Amygdala (tissue), 56 donors: ENCODE data around the gene DAP.
A peak's percentile ranks its signal among the peaks of the same experiment; 100 is the strongest.
"Not testable (repeated sequence)": the region's sequence is repeated elsewhere in the genome, so short reads cannot be mapped to it uniquely, and the experiment has no call there.

Experiments
- DNase-seq, 56 donors: peaks; one replicate each; lab custom pipeline; 2025; lab: John Stamatoyannopoulos, UW

The DAP gene

GRCh38 chr5:10638723-10639122, 122.3 kb downstream of the DAP start:
- not testable (repeated sequence) for DNase-seq

- DNase-seq: no peak
Observed at GRCh38 chr5:10637944-10638343, 123.1 kb downstream of the DAP start.

DNA sequence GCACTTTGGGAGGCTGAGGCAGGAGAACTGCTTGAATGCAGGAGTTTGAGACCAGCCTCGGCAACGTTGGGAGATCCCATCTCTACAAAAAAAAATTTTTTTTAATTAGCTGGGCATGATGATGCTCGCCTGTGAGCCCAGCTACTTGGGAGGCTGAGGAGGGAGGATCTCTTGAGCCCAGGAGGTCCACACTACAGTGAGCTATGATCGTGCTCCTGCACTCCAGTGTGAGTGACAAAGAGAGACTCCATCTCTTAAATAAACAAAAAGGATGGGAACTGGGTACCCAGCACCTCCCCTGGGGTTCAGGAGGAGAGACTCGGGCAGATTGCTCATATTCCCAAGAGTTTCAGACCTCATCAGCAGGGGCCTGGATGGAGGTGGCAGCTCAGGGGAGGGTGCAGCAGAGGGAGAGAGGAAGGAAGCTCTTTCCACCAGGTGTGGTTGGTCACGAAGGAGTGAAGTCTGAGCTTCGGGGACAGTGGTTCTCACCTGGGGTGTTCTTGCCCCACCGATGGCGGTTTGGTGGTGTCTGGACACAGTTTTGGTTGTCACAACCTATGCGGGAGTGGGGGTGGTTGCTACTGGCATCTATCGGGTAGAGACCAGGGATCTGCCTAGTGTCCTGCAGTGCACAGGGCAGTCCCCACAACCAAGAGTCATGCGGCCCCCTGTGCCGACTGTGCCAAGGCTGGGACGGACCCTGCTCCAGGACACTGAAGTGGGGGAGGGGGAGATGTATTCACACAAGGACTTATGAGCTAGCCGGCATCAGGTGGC, 124.5 kb downstream of the DAP start:
- DNase-seq: no peak

DNA sequence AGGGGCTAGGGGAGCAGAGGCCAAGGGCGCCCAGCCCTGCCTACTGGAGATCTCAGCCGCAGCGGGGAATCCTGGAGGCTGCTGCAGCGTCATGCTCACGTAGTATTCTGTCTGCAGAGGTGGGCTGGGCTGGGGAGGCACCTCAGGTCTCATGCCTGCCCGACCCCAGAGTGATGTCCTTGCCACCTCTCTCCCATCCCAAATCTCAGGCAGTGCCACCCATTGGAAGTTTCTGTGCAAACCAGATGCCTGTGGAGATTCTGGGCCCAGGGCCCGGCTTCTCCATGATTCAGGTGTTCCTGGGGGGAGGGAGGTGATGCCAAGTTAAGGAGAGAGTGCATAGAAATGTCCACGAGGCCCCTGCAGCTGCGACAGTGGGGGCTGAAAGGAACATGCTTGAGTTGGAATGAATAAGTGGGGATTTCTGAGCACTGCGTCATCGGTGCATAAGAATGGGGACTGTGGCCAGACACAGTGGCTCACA, 125.1 kb downstream of the DAP start:
- no peak for DNase-seq

GRCh38 chr5:10635257-10635866, 125.7 kb downstream of the DAP start:
- DNase-seq: no peak

GRCh38 chr5:10634562-10634961, 126.5 kb downstream of the DAP start:
- no peak for DNase-seq

- DNase-seq: no peak
Observed at GRCh38 chr5:10634050-10634449, 127.0 kb downstream of the DAP start.

DNA sequence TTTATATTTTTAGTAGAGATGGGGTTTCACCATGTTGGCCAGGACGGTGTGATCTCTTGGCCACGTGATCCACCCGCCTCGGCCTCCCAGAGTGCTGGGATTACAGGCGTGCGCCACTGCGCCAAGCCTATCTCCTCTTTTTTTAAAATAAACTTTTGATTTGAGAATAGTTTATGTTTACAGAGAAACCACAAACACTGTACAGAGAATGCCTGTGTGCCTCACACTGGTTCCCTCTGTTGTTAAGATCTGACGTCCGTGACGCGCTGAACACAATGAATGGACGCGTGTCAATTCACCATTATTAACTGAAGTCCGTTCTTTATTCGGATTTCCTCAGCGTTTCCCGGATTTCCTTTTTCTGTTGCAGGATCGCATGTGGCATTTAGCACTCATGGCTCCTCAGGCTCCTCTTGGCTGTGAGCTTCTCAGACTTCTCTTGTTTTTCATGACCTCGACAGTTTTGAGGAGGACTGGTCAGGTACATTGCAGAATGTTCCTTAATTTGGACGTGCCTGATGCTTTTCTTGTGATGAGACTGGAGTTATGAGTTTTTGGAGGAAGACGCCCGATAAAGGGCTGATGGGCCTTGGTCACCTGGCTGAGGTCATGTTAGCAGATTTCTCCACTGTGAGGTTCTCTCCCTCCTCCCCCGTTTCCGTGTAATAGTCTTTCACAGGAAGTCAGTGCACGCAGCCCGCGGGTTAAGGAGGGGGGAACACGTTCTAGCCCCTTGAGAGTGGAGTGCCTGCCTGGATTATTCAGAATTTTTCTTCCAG, 127.6 kb downstream of the DAP start:
- DNase-seq: no peak

DNA sequence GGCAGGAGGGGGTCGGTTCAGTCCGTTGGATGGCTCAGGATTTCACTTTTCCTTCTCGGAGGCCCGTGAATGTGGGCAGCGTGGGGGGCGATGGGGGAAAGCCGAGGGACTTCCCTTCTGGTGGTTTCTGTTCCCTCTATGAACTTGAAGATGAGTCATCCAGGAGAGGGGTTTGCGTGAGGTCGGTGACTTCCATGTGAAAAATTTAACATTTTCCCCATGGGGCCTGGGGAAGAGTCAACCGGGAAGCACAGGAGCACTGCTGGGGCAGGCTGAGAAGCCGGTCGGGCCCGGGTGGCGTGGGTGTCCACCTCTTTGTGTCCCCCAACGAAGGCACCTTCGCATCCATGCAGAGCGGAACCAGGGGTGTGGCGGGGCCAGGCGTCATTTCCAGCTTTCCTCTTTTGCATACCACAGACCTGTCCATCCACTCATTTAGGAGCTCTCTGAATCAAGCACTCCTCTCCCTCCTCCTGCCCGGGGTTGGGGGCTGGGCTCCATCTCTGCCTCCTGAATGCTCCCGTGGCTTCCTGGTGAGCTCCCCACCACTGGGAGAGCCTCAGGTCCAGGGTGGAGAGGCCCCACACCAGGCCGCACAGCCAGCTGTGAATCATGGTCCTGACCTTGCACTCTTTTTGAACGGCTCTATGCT, 128.8 kb downstream of the DAP start:
- peak in 1 of 56 donors; percentile 14 for DNase-seq

DNA sequence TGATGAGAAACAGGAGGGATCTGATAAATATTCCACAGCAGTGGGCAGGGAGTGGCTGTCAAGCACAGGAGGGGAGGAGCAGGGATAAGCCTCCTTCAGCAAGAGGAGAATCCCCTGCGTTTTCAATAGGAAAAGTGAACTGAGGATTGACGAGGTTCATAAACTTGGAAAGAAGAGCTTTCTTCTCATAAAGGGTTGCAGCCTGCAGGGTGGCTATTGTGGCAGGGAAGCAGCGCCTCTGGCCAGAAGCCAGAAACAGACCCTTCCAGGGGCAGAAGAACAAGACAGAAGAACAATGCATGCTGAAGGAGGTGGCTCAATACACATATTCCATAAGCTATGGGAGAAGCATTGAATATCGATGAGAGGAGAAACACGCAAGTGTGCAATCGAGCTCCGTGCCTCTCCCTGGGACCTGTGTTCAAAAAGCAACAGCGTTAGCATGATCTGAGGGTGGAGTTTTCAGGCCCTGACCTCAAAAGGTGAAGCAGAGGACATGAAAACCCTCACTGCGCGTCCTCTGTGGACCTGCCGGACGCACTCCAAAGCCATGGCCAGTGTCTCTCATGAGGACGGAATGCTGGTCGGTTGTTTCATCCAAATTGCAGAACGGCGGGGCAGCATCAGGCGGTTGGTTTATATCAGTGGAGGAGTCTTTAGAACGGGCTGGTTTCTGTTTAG, 129.6 kb downstream of the DAP start:
- no peak for DNase-seq

DNA sequence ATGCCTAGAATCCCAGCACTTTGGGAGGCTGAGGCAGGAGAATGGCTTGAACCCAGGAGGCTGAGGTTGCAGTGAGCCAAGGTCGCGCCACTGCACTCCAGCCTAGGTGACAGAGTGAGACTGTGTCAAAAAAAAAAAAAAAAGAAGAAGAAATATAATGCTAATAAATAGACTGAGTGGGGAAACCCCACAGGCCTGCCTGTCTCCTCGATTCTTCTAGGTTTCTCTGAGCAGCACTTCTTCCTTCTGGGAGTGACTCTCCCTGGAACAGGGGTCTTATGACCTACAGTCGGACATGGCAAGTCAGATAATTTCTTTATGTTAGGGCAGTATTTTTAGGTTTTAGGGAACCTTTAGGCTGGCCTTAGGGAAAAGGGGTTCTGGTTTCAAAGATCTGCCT, 130.3 kb downstream of the DAP start:
- not testable (repeated sequence) for DNase-seq

- DNase-seq: no peak
Observed at GRCh38 chr5:10630126-10630525, 130.9 kb downstream of the DAP start.

GRCh38 chr5:10629682-10630081, 131.4 kb downstream of the DAP start:
- no peak for DNase-seq
